GM10266 (cell line): ENCODE data around the gene ZNF282.
"Not testable (repeated sequence)": the region's sequence is repeated elsewhere in the genome, so short reads cannot be mapped to it uniquely, and the experiment has no call there.

Experiments
- DNase-seq: peaks from one replicate; pipeline ENCODE4 v3.0.0; 2012; ENCODE audit errors: extremely low spot score
- CTCF ChIP-seq: IDR thresholded peaks from 2 replicates; pipeline ENCODE4 v1.5.1; 2012; ENCODE audit warnings: mild to moderate bottlenecking, low read depth; ENCODE audit not compliant: control insufficient read depth, insufficient read depth; ENCODE audit errors: missing control alignments

Gene ZNF282

DNA sequence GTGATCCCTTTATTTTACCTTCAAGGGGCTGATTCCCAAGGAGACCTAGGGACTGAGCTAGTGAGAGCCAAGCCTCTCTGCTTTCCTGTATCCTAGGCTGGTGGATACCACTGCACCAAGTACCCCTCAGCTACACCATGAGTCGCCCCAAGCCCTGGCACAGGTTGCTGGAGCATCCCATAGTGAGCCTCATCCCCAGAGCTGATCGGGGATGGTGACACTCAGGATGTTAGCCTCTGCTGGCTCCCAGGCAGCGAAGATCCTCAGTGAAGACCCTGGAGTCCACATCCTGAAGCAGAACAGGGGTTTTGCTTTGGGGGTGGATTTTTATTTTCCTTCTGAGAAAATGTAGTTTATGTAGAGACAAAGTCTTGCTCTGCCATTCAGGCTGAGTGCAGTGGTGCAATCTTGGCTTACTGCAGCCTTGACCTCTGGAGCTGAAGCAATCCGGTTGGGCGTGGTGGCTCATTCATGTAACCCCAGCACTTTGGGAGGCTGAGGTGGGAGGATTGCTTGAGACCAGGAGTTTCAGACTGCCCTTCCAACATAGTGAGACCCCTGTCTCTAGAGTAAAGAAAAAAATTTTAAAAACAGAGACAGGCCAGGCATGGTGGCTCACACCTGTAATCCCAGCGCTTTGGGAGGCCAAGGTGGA lies 31.6 kb downstream of the ZNF282 start:
- no peak for TF ChIP-seq CTCF
- DNase-seq: no peak

DNA sequence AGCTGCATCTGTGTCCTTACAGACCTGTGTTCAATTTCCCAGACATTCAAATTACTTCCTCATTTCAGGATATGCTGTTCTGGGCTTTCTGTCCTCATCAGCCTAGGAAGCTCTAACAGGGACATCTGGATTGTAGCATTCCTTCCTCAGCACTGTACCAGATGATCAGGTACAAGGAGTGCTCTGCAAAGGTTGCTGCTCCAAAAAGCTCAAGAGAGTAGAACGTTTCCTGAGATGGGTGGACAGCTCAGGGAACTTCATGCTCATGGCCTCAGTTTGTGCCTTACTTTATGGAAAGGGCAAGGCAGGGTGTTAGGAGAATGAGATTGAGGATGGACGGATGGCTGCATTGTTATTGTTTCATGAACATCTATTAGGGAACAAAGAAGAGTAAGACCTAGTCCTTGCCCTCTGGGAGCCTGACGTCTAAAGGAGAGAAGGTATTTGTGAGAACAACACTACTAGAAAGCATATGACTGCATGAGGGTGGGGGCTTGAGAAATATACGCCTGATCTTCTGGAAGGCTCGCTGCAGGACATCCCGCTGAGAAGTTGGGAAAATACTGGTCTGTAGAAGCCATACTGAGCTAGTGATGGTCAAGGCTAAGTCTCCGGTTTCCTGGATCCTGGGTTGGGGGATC lies 33.6 kb downstream of the ZNF282 start:
- no peak for TF ChIP-seq CTCF

GRCh38 chr7:149229526-149229925 lies 34.2 kb downstream of the ZNF282 start:
- no peak for DNase-seq
- TF ChIP-seq CTCF: no peak

More for the DNA sequence above, 33.6 kb downstream of the ZNF282 start:
- no peak for DNase-seq

DNA sequence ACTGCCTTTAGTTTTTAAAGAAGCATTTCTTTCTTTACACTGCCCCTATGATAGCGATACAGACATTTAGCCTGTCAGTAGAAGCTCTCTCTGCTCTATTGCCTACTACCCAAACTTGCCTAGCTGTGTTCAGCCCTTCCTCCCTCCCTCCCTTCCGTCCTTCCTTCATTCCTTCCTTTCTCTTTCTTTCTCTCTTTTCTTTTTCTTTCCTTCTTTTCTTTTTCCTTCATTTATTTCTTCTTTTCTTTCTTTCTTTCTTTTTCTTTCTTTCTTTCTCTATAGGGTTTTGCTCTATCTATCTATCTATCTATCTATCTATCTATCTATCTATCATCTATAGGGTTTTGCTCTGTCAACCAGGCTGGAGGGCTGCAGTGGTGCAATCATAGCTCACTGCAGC lies 37.0 kb downstream of the ZNF282 start:
- no peak for DNase-seq
- no peak for TF ChIP-seq CTCF

- not testable (repeated sequence) for DNase-seq
Measured at GRCh38 chr7:149233655-149234204, 38.4 kb downstream of the ZNF282 start.

DNA sequence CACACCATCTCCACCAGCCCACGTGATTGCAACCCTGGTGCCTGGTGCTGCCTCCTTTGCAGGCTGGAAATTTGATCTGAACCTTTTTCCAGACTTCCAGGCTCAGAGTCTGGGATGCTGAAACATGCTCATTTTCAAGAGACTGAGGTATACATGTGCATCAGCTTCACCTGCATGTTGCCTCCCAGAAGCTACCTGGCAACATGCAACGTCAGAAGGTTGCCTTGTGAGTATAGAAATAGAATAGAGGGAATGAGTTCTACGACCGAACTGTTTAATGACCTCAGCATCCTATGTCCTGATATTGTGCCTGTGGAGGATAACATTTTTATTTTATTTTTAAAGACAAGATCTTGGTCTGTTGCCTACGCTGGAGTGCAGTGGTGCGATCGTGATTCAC lies 42.2 kb downstream of the ZNF282 start:
- DNase-seq: no peak
- TF ChIP-seq CTCF: no peak

- DNase-seq: no peak
- TF ChIP-seq CTCF: no peak
Measured at GRCh38 chr7:149238051-149238450, 42.7 kb downstream of the ZNF282 start.
